ENCODE data around the gene HAPLN3. TPM values are rescaled to one million over a fixed set of nuclear protein-coding genes. Genes with fewer than 3 reads are reported as not detected.
"Not testable (repeated sequence)": the region's sequence is repeated elsewhere in the genome, so short reads cannot be mapped to it uniquely, and the experiment has no call there.

Gene HAPLN3
- 0.87 TPM for polyA plus RNA-seq (2012; ENCODE audit: low read depth, missing spikeins)

GRCh38 chr15:88894819-88895767 lies at the start of gene HAPLN3:
HAPLN3 (minus strand) TSS chr15:88895544; CDS start chr15:88887298, 8,246 bp downstream.
- peak; percentile 60 for DNase-seq (ENCODE audit: insufficient read length, low spot score)
- TF ChIP-seq PAX5 (IDR thresholded peaks at IDR 0.05; ENCODE audit: insufficient read depth, low read length, severe bottlenecking) = no peak
- no peak for TF ChIP-seq POLR2A (IDR thresholded peaks at IDR 0.05; ENCODE audit: low read depth, low read length)
- no peak for TF ChIP-seq SPI1 (IDR thresholded peaks at IDR 0.05; ENCODE audit: low read depth, low read length)
- TF ChIP-seq POLR2AphosphoS5 (IDR thresholded peaks at IDR 0.05; ENCODE audit: low read depth, low read length) = no peak
- TF ChIP-seq POU2F2 (IDR thresholded peaks at IDR 0.05; ENCODE audit: low read depth, low read length) = no peak
- no peak for TF ChIP-seq TAF1 (IDR thresholded peaks at IDR 0.05; ENCODE audit: low read depth, low read length)
- no peak for FAIRE-seq

- FAIRE-seq (no peak), DNase-seq (ENCODE audit: insufficient read length, low spot score) (no peak)
- no peak for TF ChIP-seq POLR2A (IDR thresholded peaks at IDR 0.05; ENCODE audit: low read depth, low read length)
- no peak for TF ChIP-seq POU2F2 (IDR thresholded peaks at IDR 0.05; ENCODE audit: low read depth, low read length)
- TF ChIP-seq POLR2AphosphoS5 (IDR thresholded peaks at IDR 0.05; ENCODE audit: low read depth, low read length) = no peak
- no peak for TF ChIP-seq SPI1 (IDR thresholded peaks at IDR 0.05; ENCODE audit: low read depth, low read length)
- no peak for TF ChIP-seq PAX5 (IDR thresholded peaks at IDR 0.05; ENCODE audit: insufficient read depth, low read length, severe bottlenecking)
- TF ChIP-seq TAF1 (IDR thresholded peaks at IDR 0.05; ENCODE audit: low read depth, low read length) = no peak
Measured at GRCh38 chr15:88940110-88940675, 44.8 kb upstream of the HAPLN3 start.

GRCh38 chr15:88939486-88939806 lies 44.1 kb upstream of the HAPLN3 start:
- FAIRE-seq (no peak), DNase-seq (ENCODE audit: insufficient read length, low spot score) (no peak)
- TF ChIP-seq POLR2AphosphoS5 (IDR thresholded peaks at IDR 0.05; ENCODE audit: low read depth, low read length) (no peak), TAF1 (IDR thresholded peaks at IDR 0.05; ENCODE audit: low read depth, low read length) (no peak), PAX5 (IDR thresholded peaks at IDR 0.05; ENCODE audit: insufficient read depth, low read length, severe bottlenecking) (no peak), POLR2A (IDR thresholded peaks at IDR 0.05; ENCODE audit: low read depth, low read length) (no peak), POU2F2 (IDR thresholded peaks at IDR 0.05; ENCODE audit: low read depth, low read length) (no peak), SPI1 (IDR thresholded peaks at IDR 0.05; ENCODE audit: low read depth, low read length) (no peak)

- TF ChIP-seq POU2F2 (IDR thresholded peaks at IDR 0.05; ENCODE audit: low read depth, low read length) (no peak), SPI1 (IDR thresholded peaks at IDR 0.05; ENCODE audit: low read depth, low read length) (no peak)
- DNase-seq (ENCODE audit: insufficient read length, low spot score) (no peak), FAIRE-seq (no peak)
Measured at GRCh38 chr15:88938802-88939485, 43.6 kb upstream of the HAPLN3 start.

- not testable (repeated sequence) for FAIRE-seq
Measured at GRCh38 chr15:88934449-88934848, 39.1 kb upstream of the HAPLN3 start.

GRCh38 chr15:88932875-88933330 lies 37.6 kb upstream of the HAPLN3 start:
- TF ChIP-seq POU2F2 (IDR thresholded peaks at IDR 0.05; ENCODE audit: low read depth, low read length) (no peak), POLR2A (IDR thresholded peaks at IDR 0.05; ENCODE audit: low read depth, low read length) (no peak), POLR2AphosphoS5 (IDR thresholded peaks at IDR 0.05; ENCODE audit: low read depth, low read length) (no peak), SPI1 (IDR thresholded peaks at IDR 0.05; ENCODE audit: low read depth, low read length) (no peak), TAF1 (IDR thresholded peaks at IDR 0.05; ENCODE audit: low read depth, low read length) (no peak), PAX5 (IDR thresholded peaks at IDR 0.05; ENCODE audit: insufficient read depth, low read length, severe bottlenecking) (no peak)
- FAIRE-seq (no peak), DNase-seq (ENCODE audit: insufficient read length, low spot score) (no peak)

More at GRCh38 chr15:88934449-88934848, 39.1 kb upstream of the HAPLN3 start:
- DNase-seq (ENCODE audit: insufficient read length, low spot score) = not testable (repeated sequence)

- DNase-seq (ENCODE audit: insufficient read length, low spot score) = no peak
- FAIRE-seq = no peak
- TF ChIP-seq PAX5 (IDR thresholded peaks at IDR 0.05; ENCODE audit: insufficient read depth, low read length, severe bottlenecking) (no peak), TAF1 (IDR thresholded peaks at IDR 0.05; ENCODE audit: low read depth, low read length) (no peak), POU2F2 (IDR thresholded peaks at IDR 0.05; ENCODE audit: low read depth, low read length) (no peak), SPI1 (IDR thresholded peaks at IDR 0.05; ENCODE audit: low read depth, low read length) (no peak), POLR2A (IDR thresholded peaks at IDR 0.05; ENCODE audit: low read depth, low read length) (no peak), POLR2AphosphoS5 (IDR thresholded peaks at IDR 0.05; ENCODE audit: low read depth, low read length) (no peak)
Measured at GRCh38 chr15:88932271-88932874, 37.0 kb upstream of the HAPLN3 start.

- TF ChIP-seq POLR2AphosphoS5 (IDR thresholded peaks at IDR 0.05; ENCODE audit: low read depth, low read length) (no peak), POLR2A (IDR thresholded peaks at IDR 0.05; ENCODE audit: low read depth, low read length) (no peak), PAX5 (IDR thresholded peaks at IDR 0.05; ENCODE audit: insufficient read depth, low read length, severe bottlenecking) (no peak)
- DNase-seq (ENCODE audit: insufficient read length, low spot score) (no peak), FAIRE-seq (no peak)
Measured at GRCh38 chr15:88930579-88930978, 35.2 kb upstream of the HAPLN3 start.

- FAIRE-seq; DNase-seq (ENCODE audit: insufficient read length, low spot score): not testable (repeated sequence)
Measured at GRCh38 chr15:88929358-88930098, 34.2 kb upstream of the HAPLN3 start.

GRCh38 chr15:88928192-88928591 lies 32.8 kb upstream of the HAPLN3 start:
- FAIRE-seq; DNase-seq (ENCODE audit: insufficient read length, low spot score): not testable (repeated sequence)

GRCh38 chr15:88925648-88926047 lies 30.3 kb upstream of the HAPLN3 start:
- FAIRE-seq; DNase-seq (ENCODE audit: insufficient read length, low spot score): not testable (repeated sequence)

- FAIRE-seq; DNase-seq (ENCODE audit: insufficient read length, low spot score): not testable (repeated sequence)
Measured at GRCh38 chr15:88920892-88921435, 25.6 kb upstream of the HAPLN3 start.
